Measurements from ENCODE around the gene SHANK3.

Gene SHANK3

DNA sequence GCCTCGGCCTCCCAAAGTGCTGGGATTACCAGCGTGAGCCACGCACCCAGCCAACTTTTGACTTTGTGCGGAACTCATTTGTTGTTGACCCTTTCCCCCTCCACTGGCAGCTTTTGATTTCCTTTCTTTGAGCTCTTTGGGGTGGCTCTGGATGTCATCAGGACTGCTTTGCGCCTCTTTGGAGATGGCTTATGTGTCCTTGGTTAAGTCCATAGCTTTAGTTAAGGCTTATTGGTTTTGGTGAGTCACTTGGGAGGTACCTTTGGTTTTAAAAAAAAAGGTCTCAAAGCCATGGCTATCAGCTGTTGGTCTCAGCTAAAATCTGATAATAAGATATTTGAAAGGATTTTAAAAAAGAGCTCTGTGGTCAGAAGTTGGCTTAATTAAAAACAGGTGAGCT, 39.5 kb upstream of the SHANK3 start (continued):
- TF ChIP-seq, protein P1, sequence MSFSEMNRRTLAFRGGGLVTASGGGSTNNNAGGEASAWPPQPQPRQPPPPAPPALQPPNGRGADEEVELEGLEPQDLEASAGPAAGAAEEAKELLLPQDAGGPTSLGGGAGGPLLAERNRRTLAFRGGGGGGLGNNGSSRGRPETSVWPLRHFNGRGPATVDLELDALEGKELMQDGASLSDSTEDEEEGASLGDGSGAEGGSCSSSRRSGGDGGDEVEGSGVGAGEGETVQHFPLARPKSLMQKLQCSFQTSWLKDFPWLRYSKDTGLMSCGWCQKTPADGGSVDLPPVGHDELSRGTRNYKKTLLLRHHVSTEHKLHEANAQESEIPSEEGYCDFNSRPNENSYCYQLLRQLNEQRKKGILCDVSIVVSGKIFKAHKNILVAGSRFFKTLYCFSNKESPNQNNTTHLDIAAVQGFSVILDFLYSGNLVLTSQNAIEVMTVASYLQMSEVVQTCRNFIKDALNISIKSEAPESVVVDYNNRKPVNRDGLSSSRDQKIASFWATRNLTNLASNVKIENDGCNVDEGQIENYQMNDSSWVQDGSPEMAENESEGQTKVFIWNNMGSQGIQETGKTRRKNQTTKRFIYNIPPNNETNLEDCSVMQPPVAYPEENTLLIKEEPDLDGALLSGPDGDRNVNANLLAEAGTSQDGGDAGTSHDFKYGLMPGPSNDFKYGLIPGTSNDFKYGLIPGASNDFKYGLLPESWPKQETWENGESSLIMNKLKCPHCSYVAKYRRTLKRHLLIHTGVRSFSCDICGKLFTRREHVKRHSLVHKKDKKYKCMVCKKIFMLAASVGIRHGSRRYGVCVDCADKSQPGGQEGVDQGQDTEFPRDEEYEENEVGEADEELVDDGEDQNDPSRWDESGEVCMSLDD (tag by site-specific recombination; IDR thresholded peaks at IDR 0.05), result no peak
- TF ChIP-seq ZNF292 (tag by site-specific recombination; IDR thresholded peaks at IDR 0.05; ENCODE audit: borderline replicate concordance, low read depth), result no peak
- TF ChIP-seq ZNF776 (tag by site-specific recombination; IDR thresholded peaks at IDR 0.05; ENCODE audit: borderline replicate concordance), result no peak
- TF ChIP-seq SETDB1 (IDR thresholded peaks at IDR 0.05; ENCODE audit: insufficient read length, low read length), result no peak
- no peak for TF ChIP-seq ZNF660 (tag by site-specific recombination; IDR thresholded peaks at IDR 0.05)
- TF ChIP-seq, protein P2, sequence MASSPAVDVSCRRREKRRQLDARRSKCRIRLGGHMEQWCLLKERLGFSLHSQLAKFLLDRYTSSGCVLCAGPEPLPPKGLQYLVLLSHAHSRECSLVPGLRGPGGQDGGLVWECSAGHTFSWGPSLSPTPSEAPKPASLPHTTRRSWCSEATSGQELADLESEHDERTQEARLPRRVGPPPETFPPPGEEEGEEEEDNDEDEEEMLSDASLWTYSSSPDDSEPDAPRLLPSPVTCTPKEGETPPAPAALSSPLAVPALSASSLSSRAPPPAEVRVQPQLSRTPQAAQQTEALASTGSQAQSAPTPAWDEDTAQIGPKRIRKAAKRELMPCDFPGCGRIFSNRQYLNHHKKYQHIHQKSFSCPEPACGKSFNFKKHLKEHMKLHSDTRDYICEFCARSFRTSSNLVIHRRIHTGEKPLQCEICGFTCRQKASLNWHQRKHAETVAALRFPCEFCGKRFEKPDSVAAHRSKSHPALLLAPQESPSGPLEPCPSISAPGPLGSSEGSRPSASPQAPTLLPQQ (tag by site-specific recombination; IDR thresholded peaks at IDR 0.05), result no peak
- TF ChIP-seq, protein P3, sequence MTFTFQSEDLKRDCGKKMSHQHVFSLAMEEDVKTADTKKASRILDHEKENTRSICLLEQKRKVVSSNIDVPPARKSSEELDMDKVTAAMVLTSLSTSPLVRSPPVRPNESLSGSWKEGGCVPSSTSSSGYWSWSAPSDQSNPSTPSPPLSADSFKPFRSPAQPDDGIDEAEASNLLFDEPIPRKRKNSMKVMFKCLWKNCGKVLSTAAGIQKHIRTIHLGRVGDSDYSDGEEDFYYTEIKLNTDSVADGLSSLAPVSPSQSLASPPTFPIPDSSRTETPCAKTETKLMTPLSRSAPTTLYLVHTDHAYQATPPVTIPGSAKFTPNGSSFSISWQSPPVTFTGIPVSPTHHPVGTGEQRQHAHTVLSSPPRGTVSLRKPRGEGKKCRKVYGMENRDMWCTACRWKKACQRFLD (tag by site-specific recombination; IDR thresholded peaks at IDR 0.05), result no peak
- no peak for TF ChIP-seq ZNF837 (tag by site-specific recombination; IDR thresholded peaks at IDR 0.05)
- no peak for TF ChIP-seq ZFHX2 (tag by site-specific recombination; conservative IDR thresholded peaks at IDR 0.05)
- TF ChIP-seq, protein P4, sequence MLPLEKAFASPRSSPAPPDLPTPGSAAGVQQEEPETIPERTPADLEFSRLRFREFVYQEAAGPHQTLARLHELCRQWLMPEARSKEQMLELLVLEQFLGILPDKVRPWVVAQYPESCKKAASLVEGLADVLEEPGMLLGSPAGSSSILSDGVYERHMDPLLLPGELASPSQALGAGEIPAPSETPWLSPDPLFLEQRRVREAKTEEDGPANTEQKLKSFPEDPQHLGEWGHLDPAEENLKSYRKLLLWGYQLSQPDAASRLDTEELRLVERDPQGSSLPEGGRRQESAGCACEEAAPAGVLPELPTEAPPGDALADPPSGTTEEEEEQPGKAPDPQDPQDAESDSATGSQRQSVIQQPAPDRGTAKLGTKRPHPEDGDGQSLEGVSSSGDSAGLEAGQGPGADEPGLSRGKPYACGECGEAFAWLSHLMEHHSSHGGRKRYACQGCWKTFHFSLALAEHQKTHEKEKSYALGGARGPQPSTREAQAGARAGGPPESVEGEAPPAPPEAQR (tag by site-specific recombination; IDR thresholded peaks at IDR 0.05), result no peak
- TF ChIP-seq ZNF10 (tag by site-specific recombination; IDR thresholded peaks at IDR 0.05), result no peak

DNA sequence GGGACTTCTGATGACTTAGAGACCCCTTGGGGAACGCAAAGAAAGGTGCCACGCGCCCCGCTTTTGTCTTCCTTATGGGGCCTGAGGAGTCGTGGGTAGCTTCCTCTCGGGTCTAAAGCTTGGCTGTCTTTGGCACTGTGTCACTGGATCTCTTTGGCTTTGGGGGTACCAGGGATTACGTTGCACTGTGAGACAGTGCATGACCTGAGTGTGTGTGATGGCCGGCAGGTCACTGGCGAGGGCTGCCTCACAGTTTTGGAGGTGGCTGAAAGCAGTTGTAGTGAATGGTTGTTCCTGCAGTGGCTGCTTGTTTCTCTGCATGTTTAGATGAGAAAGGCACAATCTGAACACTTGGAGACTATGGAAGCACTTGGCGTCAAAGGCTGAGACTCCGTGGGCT, 38.9 kb upstream of the SHANK3 start:
- H3K27ac ChIP-seq (ENCODE audit: extremely low read depth, low read depth, low read length), result no peak overlapping the region
- ChIA-PET CTCF (interaction anchor here (0.6 to 0.8 kb wide), 4 partner anchors 13 to 98 kb away, joined by 3 to 4 read pairs (median 3); no protein-coding TSS in a partner anchor), POLR2A (no interaction called here)
- no peaks in the 10 kb centered on the region for H3K4me1 ChIP-seq (ENCODE audit: control insufficient read depth, insufficient read depth, low read length)
- no peaks in the 10 kb centered on the region for H3K36me3 ChIP-seq (ENCODE audit: control insufficient read depth in 2 of 2, insufficient read depth in 1 of 2, low read length in 2 of 2)
- H3K4me3 ChIP-seq (ENCODE audit: low read depth, low read length), result no peak overlapping the region
- no peak for TF ChIP-seq HOXC10 (CRISPR knock-in tag; IDR thresholded peaks at IDR 0.05)
- TF ChIP-seq, protein P5, sequence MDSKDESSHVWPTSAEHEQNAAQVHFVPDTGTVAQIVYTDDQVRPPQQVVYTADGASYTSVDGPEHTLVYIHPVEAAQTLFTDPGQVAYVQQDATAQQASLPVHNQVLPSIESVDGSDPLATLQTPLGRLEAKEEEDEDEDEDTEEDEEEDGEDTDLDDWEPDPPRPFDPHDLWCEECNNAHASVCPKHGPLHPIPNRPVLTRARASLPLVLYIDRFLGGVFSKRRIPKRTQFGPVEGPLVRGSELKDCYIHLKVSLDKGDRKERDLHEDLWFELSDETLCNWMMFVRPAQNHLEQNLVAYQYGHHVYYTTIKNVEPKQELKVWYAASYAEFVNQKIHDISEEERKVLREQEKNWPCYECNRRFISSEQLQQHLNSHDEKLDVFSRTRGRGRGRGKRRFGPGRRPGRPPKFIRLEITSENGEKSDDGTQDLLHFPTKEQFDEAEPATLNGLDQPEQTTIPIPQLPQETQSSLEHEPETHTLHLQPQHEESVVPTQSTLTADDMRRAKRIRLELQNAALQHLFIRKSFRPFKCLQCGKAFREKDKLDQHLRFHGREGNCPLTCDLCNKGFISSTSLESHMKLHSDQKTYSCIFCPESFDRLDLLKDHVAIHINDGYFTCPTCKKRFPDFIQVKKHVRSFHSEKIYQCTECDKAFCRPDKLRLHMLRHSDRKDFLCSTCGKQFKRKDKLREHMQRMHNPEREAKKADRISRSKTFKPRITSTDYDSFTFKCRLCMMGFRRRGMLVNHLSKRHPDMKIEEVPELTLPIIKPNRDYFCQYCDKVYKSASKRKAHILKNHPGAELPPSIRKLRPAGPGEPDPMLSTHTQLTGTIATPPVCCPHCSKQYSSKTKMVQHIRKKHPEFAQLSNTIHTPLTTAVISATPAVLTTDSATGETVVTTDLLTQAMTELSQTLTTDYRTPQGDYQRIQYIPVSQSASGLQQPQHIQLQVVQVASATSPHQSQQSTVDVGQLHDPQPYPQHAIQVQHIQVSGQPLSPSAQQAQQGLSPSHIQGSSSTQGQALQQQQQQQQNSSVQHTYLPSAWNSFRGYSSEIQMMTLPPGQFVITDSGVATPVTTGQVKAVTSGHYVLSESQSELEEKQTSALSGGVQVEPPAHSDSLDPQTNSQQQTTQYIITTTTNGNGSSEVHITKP (tag by site-specific recombination; IDR thresholded peaks at IDR 0.05), result no peak
- no peaks in the 10 kb centered on the region for H3K9me3 ChIP-seq (ENCODE audit: control insufficient read depth, insufficient read depth, low read depth, low read length)
